BJ (cell line): Measurements from ENCODE around the gene ZNF322. TPM values are rescaled to one million over a fixed set of nuclear protein-coding genes. Genes with fewer than 3 reads are reported as not detected.

Source experiments
- CTCF ChIA-PET: fragments of 350-600 bp; formaldehyde crosslinking; extraction: SDS; loops from one replicate; lab custom pipeline; 2021; ENCODE audit warnings: antibody characterized with exemption, inconsistent platforms; lab: Yijun Ruan, JAX
- POLR2A ChIA-PET: fragments of 300-600 bp; sonication (Branson Sonifier 250); formaldehyde crosslinking; extraction: SDS; loops from one replicate; lab custom pipeline; 2021; ENCODE audit warnings: antibody characterized with exemption; lab: Charles Lee
- DNase-seq: peaks from one replicate; pipeline ENCODE4 v3.0.0-alpha.2; 2011; ENCODE audit warnings: low read depth
- H3K27me3 ChIP-seq: 2 replicates; pipeline ENCODE4 v1.6.0; 2011; ENCODE audit warnings: low read length; ENCODE audit not compliant: control insufficient read depth, insufficient read depth
- H3K36me3 ChIP-seq: 2 replicates; pipeline ENCODE4 v1.5.1; 2011; ENCODE audit warnings: low read length; ENCODE audit not compliant: control insufficient read depth, insufficient read depth
- H3K4me3 ChIP-seq: 2 replicates; pipeline ENCODE4 v1.5.1; 2011; ENCODE audit warnings: low read depth, mild to moderate bottlenecking, control low read depth, low read length
- CTCF ChIP-seq: IDR thresholded peaks from 2 replicates; pipeline ENCODE4 v1.5.1; 2011; ENCODE audit warnings: low read depth, mild to moderate bottlenecking, control low read depth, inconsistent platforms, low read length, moderate library complexity; ENCODE audit not compliant: insufficient read depth
- polyA plus RNA-seq: library from polyadenylated mRNA; depleted of rRNA; stranded (reverse); fragments of >200 nt; gene quantifications from 2 replicates; pipeline ENCODE4 v1.2.3, GENCODE V29; 2011; rRNA removed

ZNF322 gene
- polyA plus RNA-seq, 1 experiment: 13.5 TPM

- no peak for TF ChIP-seq CTCF
- CTCF ChIA-PET: interaction anchor here (0.9 to 3.8 kb wide), 6 partner anchors 9 to 260 kb away, joined by 3 to 51 read pairs (median 8); no protein-coding TSS in a partner anchor
- no peak overlapping the region for H3K4me3 ChIP-seq
- DNase-seq: no peak
- peaks cover 4% of the 10 kb centered on the region for H3K36me3 ChIP-seq
- POLR2A ChIA-PET: no interaction called here
- no peaks in the 10 kb centered on the region for H3K27me3 ChIP-seq
Observed at GRCh38 chr6:26593278-26594130, 66.0 kb downstream of the ZNF322 start.

- TF ChIP-seq CTCF: no peak
- ChIA-PET POLR2A (interaction anchor here (0.6 kb wide), 1 partner anchor 886 kb away, joined by 3 read pairs; no protein-coding TSS in a partner anchor), CTCF (interaction anchor here (0.9 to 1.8 kb wide), 5 partner anchors 10 to 251 kb away, joined by 3 to 8 read pairs (median 3); no protein-coding TSS in a partner anchor)
Observed at GRCh38 chr6:26592649-26593048, 66.9 kb downstream of the ZNF322 start.

GRCh38 chr6:26588965-26589364 lies 70.6 kb downstream of the ZNF322 start:
- ChIA-PET CTCF (interaction anchor here (1.6 kb wide), 1 partner anchor 247 kb away, joined by 6 read pairs; no protein-coding TSS in a partner anchor), POLR2A (no interaction called here)
- no peaks in the 10 kb centered on the region for H3K36me3 ChIP-seq
- no peak for TF ChIP-seq CTCF
- DNase-seq: no peak
- 0 out of 2 replicates have a peak, but pooled peaks cover 2% of the 10 kb centered on the region for H3K27me3 ChIP-seq
- no peak overlapping the region for H3K4me3 ChIP-seq

More at GRCh38 chr6:26592649-26593048, 66.9 kb downstream of the ZNF322 start:
- Histone ChIP-seq H3K36me3 (no peaks in the 10 kb centered on the region), H3K4me3 (no peak overlapping the region), H3K27me3 (no peaks in the 10 kb centered on the region)
- no peak for DNase-seq

Other genes starting within 250 kb of the ZNF322 start
- 13.7 and 15.2 TPM in 2 replicates for gene BTN3A3, start 219.2 kb downstream of the ZNF322 start, polyA plus RNA-seq
- gene BTN2A1, start 201.8 kb downstream of the ZNF322 start, polyA plus RNA-seq: 30.4 and 34.7 TPM in 2 replicates
- gene BTN1A1, start 159.4 kb downstream of the ZNF322 start, polyA plus RNA-seq: not detected in 2 replicates
- 41.4 and 60.9 TPM in 2 replicates for gene HMGN4, start 121.4 kb downstream of the ZNF322 start, polyA plus RNA-seq
- 16.1 and 18.4 TPM in 2 replicates for gene ABT1, start 62.8 kb downstream of the ZNF322 start, polyA plus RNA-seq